Kidney (tissue), 14 donors: ENCODE results near the gene BIN1. TPM values are rescaled to one million over a fixed set of nuclear protein-coding genes. Genes with fewer than 3 reads are reported as not detected.

Experiments used
- DNase-seq, 5 donors: peaks; one replicate each; pipeline ENCODE4 v3.0.0-alpha.2; 2013 to 2020
- FAIRE-seq: peaks from 2 replicates; lab custom pipeline; 2012; peaks lifted over from hg19 to GRCh38; lab: Jason Lieb, UNC
- H3K27ac ChIP-seq, 2 donors: one replicate each; pipeline ENCODE4 v1.7.0; 2013; ENCODE audit warnings: low read depth in 2 of 2, low read length in 2 of 2, inconsistent platforms in 1 of 2
- H3K27me3 ChIP-seq: one replicate; pipeline ENCODE4 v1.7.1; 2013; ENCODE audit warnings: low read length, inconsistent platforms; ENCODE audit not compliant: control insufficient read depth, insufficient read depth
- H3K36me3 ChIP-seq, 3 donors: one replicate each; pipeline versions ENCODE4 v1.7.0 to v1.7.1; 2013; ENCODE audit warnings: low read length in 3 of 3, control low read depth in 1 of 3, inconsistent platforms in 1 of 3; ENCODE audit not compliant: insufficient read depth in 3 of 3, control insufficient read depth in 2 of 3
- H3K4me1 ChIP-seq, 3 donors: one replicate each; pipeline versions ENCODE4 v1.7.0 to v1.7.1; 2013; ENCODE audit warnings: low read length in 3 of 3, inconsistent platforms in 1 of 3, low read depth in 1 of 3; ENCODE audit not compliant: control insufficient read depth in 2 of 3, insufficient read depth in 2 of 3
- H3K4me3 ChIP-seq, 3 donors: one replicate each; pipeline versions ENCODE4 v1.7.0 to v1.8.1; 2013; ENCODE audit warnings: low read length in 3 of 3, control low read depth in 1 of 3, inconsistent platforms in 1 of 3
- H3K9ac ChIP-seq, 3 donors: one replicate each; pipeline versions ENCODE4 v1.7.0 to v1.7.1; 2013; ENCODE audit warnings: low read length in 3 of 3, control low read depth in 1 of 3, inconsistent platforms in 1 of 3
- H3K9me3 ChIP-seq, 3 donors: one replicate each; pipeline versions ENCODE4 v1.7.0 to v1.7.1; 2013; ENCODE audit warnings: low read length in 3 of 3, control low read depth in 1 of 3, inconsistent platforms in 1 of 3; ENCODE audit not compliant: control insufficient read depth in 2 of 3, insufficient read depth in 1 of 3
- intact Hi-C: fragments of 100-400 bp; cut with DNase I; formaldehyde crosslinking; loops from one replicate; pipeline ENCODE4 v1.11.1; 2022
- polyA plus RNA-seq: library from polyadenylated mRNA; stranded (reverse); fragments of 350-450 nt; fragmentation: Illumina TruSeq; extraction: RNeasy Lipid Tissue Mini Kit (QIAGEN cat#74804); gene quantifications from one replicate; pipeline ENCODE4 v1.2.3, GENCODE V29; 2014; ENCODE audit warnings: low read depth, low replicate concordance; ENCODE audit not compliant: insufficient read depth
- total RNA-seq: library from RNA; stranded (reverse); fragmentation: NEBNext Ultra II Directional; extraction: Animal tissue kit (Norgen Biotek cat#: 25700); gene quantifications from one replicate; pipeline ENCODE4 v1.2.1, GENCODE V29; 2021
- TF ChIP-seq, protein P1 (sequence below): IDR thresholded peaks from 3 replicates; pipeline ENCODE4 v1.5.1; 2012; ENCODE audit warnings: mild to moderate bottlenecking, moderate library complexity, borderline replicate concordance; ENCODE audit not compliant: insufficient read depth; ENCODE audit errors: extremely low read depth
- donor health status: control.
- donor health status: control.
- donor health status: control.
- donor health status: control.
- donor health status: control.
- donor health status: DM: yes; HTN: yes; CAD: no.
- donor health status: Normal renal cell carcinoma (clear cell type).

Gene BIN1
- total and polyA plus RNA-seq, 2 donors from 2014 or later = 121 to 167 TPM

DNA sequence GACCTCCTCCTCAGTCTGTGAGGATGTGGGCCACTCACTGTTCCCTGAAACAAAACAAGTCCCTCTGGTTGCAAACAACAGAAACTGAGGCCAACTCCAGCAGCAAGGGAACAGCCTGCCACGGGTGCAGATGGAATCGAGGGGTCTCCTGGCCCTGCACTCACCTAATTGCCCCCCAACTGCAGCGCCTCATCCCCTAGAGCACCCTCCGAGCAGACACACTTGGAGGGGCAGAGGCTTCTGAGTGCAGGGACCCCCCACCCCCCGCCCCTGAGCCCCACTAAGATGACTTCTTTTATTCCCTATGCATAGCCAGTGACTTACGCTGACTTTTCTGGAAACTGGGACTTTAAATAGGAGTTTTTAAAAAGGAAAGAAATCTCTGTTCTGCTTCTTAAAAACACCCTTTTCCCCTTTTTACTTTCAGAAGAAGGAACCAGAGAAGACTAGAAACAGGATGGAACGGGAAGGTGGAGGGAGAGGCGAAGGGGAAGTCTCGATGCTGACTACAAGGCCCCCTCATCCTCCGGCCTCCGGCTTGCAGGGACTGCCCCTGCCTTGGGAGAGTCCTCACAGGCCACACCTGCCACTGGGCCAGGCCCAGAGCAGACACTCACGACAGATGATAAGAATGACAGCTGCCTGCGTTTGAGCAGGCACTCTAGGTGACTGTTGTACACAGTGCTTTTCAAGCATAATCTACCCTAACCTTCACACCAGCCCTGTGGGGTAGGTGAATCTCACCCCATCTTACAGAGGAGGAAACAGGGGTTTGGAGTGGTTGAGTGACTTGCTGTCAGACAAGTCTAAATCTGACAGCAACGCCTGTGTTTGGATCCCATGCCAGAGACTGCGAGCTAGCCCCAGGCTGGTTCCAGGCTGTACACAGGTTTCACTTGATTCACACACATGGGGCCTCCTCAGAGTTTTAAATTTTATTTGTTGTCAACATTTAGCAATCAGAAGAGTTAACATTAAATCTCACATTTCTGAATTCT lies 28.2 kb upstream of the BIN1 start:
- H3K27me3 ChIP-seq = no peaks in the 10 kb centered on the region
- no peak overlapping the region for H3K27ac ChIP-seq
- peaks cover 0 to 23% (median 8%) of the 10 kb centered on the region in 3 donors for H3K4me1 ChIP-seq
- no peak overlapping the region for H3K4me3 ChIP-seq
- TF ChIP-seq, protein P1, sequence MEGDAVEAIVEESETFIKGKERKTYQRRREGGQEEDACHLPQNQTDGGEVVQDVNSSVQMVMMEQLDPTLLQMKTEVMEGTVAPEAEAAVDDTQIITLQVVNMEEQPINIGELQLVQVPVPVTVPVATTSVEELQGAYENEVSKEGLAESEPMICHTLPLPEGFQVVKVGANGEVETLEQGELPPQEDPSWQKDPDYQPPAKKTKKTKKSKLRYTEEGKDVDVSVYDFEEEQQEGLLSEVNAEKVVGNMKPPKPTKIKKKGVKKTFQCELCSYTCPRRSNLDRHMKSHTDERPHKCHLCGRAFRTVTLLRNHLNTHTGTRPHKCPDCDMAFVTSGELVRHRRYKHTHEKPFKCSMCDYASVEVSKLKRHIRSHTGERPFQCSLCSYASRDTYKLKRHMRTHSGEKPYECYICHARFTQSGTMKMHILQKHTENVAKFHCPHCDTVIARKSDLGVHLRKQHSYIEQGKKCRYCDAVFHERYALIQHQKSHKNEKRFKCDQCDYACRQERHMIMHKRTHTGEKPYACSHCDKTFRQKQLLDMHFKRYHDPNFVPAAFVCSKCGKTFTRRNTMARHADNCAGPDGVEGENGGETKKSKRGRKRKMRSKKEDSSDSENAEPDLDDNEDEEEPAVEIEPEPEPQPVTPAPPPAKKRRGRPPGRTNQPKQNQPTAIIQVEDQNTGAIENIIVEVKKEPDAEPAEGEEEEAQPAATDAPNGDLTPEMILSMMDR = no peak
- intact Hi-C loops = no loop called here
- no peak for FAIRE-seq
- DNase-seq = peak in 1 of 5 donors; percentile 32
- H3K36me3 ChIP-seq = no peaks in the 10 kb centered on the region
- no peaks in the 10 kb centered on the region for H3K9me3 ChIP-seq
- H3K9ac ChIP-seq = no peak overlapping the region

DNA sequence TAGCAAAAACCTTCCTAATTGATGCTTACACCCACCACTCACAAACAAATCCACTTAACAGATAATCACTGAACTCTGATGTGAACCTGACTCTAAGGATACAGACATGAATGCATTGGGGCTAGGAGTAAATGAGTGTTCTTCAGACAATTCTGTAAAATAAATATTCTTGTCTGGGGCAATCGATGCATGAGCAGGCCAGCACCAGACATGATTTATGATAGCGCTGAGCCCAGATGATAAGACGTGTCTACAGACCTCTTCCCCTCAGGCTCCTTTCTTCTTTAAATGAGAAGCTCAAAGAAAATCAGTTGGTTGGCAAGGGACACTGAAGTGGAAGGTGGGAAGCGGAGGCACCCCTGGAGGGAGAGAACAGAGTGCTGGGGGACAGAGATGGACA lies 27.3 kb upstream of the BIN1 start:
- TF ChIP-seq, protein P1 = no peak
- no peak overlapping the region for H3K4me3 ChIP-seq
- H3K27me3 ChIP-seq = no peaks in the 10 kb centered on the region
- H3K9ac ChIP-seq = no peak overlapping the region
- intact Hi-C loops = no loop called here
- no peaks in the 10 kb centered on the region for H3K9me3 ChIP-seq
- no peak for FAIRE-seq
- no peaks in the 10 kb centered on the region for H3K36me3 ChIP-seq
- H3K27ac ChIP-seq = no peak overlapping the region
- H3K4me1 ChIP-seq = peaks cover 0 to 23% (median 8%) of the 10 kb centered on the region in 3 donors
- no peak for DNase-seq

DNA sequence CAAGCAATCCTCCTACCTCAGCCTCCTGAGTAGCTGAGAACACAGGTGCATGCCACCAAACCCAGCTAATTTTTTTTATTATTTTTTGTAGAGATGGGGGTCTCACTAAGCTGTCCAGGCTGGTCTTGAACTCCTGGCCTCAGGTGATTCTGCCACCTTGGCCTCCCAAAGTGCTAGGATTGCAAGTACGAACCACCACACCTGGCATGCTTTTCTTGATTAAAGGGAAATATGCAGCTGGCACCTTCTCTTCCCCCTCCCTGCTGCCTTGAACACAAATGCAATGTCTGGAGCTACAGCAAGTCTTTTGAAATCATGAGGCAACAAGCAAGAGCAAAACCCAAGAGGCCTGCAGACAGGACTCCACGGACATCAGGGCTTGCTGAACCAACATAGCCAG lies 26.8 kb upstream of the BIN1 start:
- DNase-seq (no peak), FAIRE-seq (no peak)
- Histone ChIP-seq H3K27me3 (no peaks in the 10 kb centered on the region), H3K36me3 (no peaks in the 10 kb centered on the region), H3K9ac (no peak overlapping the region), H3K4me1 (peaks cover 0 to 20% (median 8%) of the 10 kb centered on the region in 3 donors), H3K27ac (no peak overlapping the region), H3K9me3 (no peaks in the 10 kb centered on the region), H3K4me3 (no peak overlapping the region)
- intact Hi-C loops = no loop called here
- TF ChIP-seq, protein P1 = no peak
